GM21576 (cell line): Measurements from ENCODE around the gene SCAMP3.
"Not testable (repeated sequence)": the region's sequence is repeated elsewhere in the genome, so short reads cannot be mapped to it uniquely, and the experiment has no call there.

Source experiments
- ATAC-seq: cut with Tn5 transposase; IDR thresholded peaks from one replicate; pipeline ENCODE4 v1.9.1; 2021; ENCODE audit warnings: mild to moderate bottlenecking, moderate library complexity; ENCODE audit not compliant: unreplicated experiment

SCAMP3 gene

GRCh38 chr1:155255243-155256007 lies 6.7 kb downstream of the SCAMP3 start, which contains the start of gene ENTREP3:
ENTREP3 (minus strand) TSS chr1:155255483; CDS start chr1:155254877, 606 bp downstream.
- ATAC-seq: no peak

- ATAC-seq: no peak
Measured at GRCh38 chr1:155254714-155255242, 7.4 kb downstream of the SCAMP3 start.

- no peak for ATAC-seq
Measured at GRCh38 chr1:155254228-155254713, 7.9 kb downstream of the SCAMP3 start.

- ATAC-seq: no peak
Measured at GRCh38 chr1:155253797-155254196, 8.4 kb downstream of the SCAMP3 start.

GRCh38 chr1:155253208-155253607 lies 9.0 kb downstream of the SCAMP3 start:
- ATAC-seq: no peak

- no peak for ATAC-seq
Measured at GRCh38 chr1:155251566-155251965, 10.6 kb downstream of the SCAMP3 start.

- ATAC-seq: peak; percentile 78
Measured at GRCh38 chr1:155250633-155251449, 11.3 kb downstream of the SCAMP3 start.

GRCh38 chr1:155250246-155250632 lies 11.9 kb downstream of the SCAMP3 start:
- ATAC-seq: peak; percentile 4

- ATAC-seq: no peak
Measured at GRCh38 chr1:155247667-155248553, 14.2 kb downstream of the SCAMP3 start.

- ATAC-seq: not testable (repeated sequence)
Measured at GRCh38 chr1:155246796-155247195, 15.4 kb downstream of the SCAMP3 start.

- ATAC-seq: no peak
Measured at GRCh38 chr1:155245163-155245524, 17.0 kb downstream of the SCAMP3 start.

- ATAC-seq: peak; percentile 86
Measured at GRCh38 chr1:155244368-155245162, 17.6 kb downstream of the SCAMP3 start.

- no peak for ATAC-seq
Measured at GRCh38 chr1:155242805-155243358, 19.3 kb downstream of the SCAMP3 start.

- no peak for ATAC-seq
Measured at GRCh38 chr1:155241841-155242264, 20.3 kb downstream of the SCAMP3 start.

GRCh38 chr1:155241069-155241679 lies 21.0 kb downstream of the SCAMP3 start:
- peak; percentile 36 for ATAC-seq

- ATAC-seq: no peak
Measured at GRCh38 chr1:155236451-155236850, 25.7 kb downstream of the SCAMP3 start.

GRCh38 chr1:155235375-155235774 lies 26.8 kb downstream of the SCAMP3 start:
- not testable (repeated sequence) for ATAC-seq

GRCh38 chr1:155233502-155233901 lies 28.7 kb downstream of the SCAMP3 start:
- ATAC-seq: not testable (repeated sequence)
